ENCODE measurements around the gene TSPAN4.

TSPAN4 gene

GRCh38 chr11:863910-864827, 21.5 kb downstream of the TSPAN4 start:
- Mint-ChIP-seq H3K36me3 (no peaks in the 10 kb centered on the region), H3K4me1 (no peaks in the 10 kb centered on the region)

GRCh38 chr11:864898-865297, 22.2 kb downstream of the TSPAN4 start:
- Mint-ChIP-seq H3K4me1 (no peaks in the 10 kb centered on the region), H3K27me3 (no peaks in the 10 kb centered on the region), H3K4me3 (no peak overlapping the region), H3K27ac (no peak overlapping the region), H3K9me3 (no peaks in the 10 kb centered on the region), H3K36me3 (no peaks in the 10 kb centered on the region)
- DNase-seq = no peak
- CTCF ChIA-PET = no interaction called here

More at GRCh38 chr11:863910-864827, 21.5 kb downstream of the TSPAN4 start:
- H3K27ac Mint-ChIP-seq = no peak overlapping the region
- H3K4me3 Mint-ChIP-seq = no peak overlapping the region
- no peaks in the 10 kb centered on the region for H3K27me3 Mint-ChIP-seq
- no peaks in the 10 kb centered on the region for H3K9me3 Mint-ChIP-seq
- CTCF ChIA-PET = interaction anchor here (0.8 kb wide), 1 partner anchor 187 kb away, joined by 3 read pairs; no protein-coding TSS in a partner anchor
- DNase-seq = no peak

- Mint-ChIP-seq H3K36me3 (no peaks in the 10 kb centered on the region), H3K9me3 (no peaks in the 10 kb centered on the region), H3K4me1 (no peaks in the 10 kb centered on the region), H3K27ac (no peak overlapping the region), H3K27me3 (no peaks in the 10 kb centered on the region), H3K4me3 (no peak overlapping the region)
- DNase-seq = no peak
- CTCF ChIA-PET = no interaction called here
Observed at GRCh38 chr11:865462-866430, 23.1 kb downstream of the TSPAN4 start.

GRCh38 chr11:866481-866880, 23.8 kb downstream of the TSPAN4 start:
- no peak for DNase-seq
- CTCF ChIA-PET = no interaction called here
- no peak overlapping the region for H3K4me3 Mint-ChIP-seq
- no peak overlapping the region for H3K27ac Mint-ChIP-seq
- no peaks in the 10 kb centered on the region for H3K27me3 Mint-ChIP-seq
- no peaks in the 10 kb centered on the region for H3K9me3 Mint-ChIP-seq
- no peaks in the 10 kb centered on the region for H3K4me1 Mint-ChIP-seq
- H3K36me3 Mint-ChIP-seq = no peaks in the 10 kb centered on the region

- CTCF ChIA-PET = no interaction called here
- no peak overlapping the region for H3K27ac Mint-ChIP-seq
Observed at GRCh38 chr11:867856-868358, 25.3 kb downstream of the TSPAN4 start.

GRCh38 chr11:868394-868793, 25.7 kb downstream of the TSPAN4 start:
- Mint-ChIP-seq H3K9me3 (no peaks in the 10 kb centered on the region), H3K27ac (no peak overlapping the region), H3K36me3 (no peaks in the 10 kb centered on the region), H3K4me1 (no peaks in the 10 kb centered on the region), H3K4me3 (no peak overlapping the region), H3K27me3 (no peaks in the 10 kb centered on the region)
- DNase-seq = no peak
- CTCF ChIA-PET = no interaction called here

More at GRCh38 chr11:867856-868358, 25.3 kb downstream of the TSPAN4 start:
- no peak for DNase-seq
- Mint-ChIP-seq H3K4me3 (no peak overlapping the region), H3K27me3 (no peaks in the 10 kb centered on the region), H3K4me1 (no peaks in the 10 kb centered on the region), H3K9me3 (no peaks in the 10 kb centered on the region), H3K36me3 (no peaks in the 10 kb centered on the region)

- Mint-ChIP-seq H3K27ac (no peak overlapping the region), H3K4me3 (no peak overlapping the region)
- DNase-seq = no peak
Observed at GRCh38 chr11:868802-869201, 26.1 kb downstream of the TSPAN4 start.

GRCh38 chr11:869399-870126, 26.9 kb downstream of the TSPAN4 start:
- Mint-ChIP-seq H3K36me3 (no peaks in the 10 kb centered on the region), H3K4me3 (no peak overlapping the region), H3K27ac (no peak overlapping the region), H3K4me1 (no peaks in the 10 kb centered on the region), H3K27me3 (no peaks in the 10 kb centered on the region), H3K9me3 (no peaks in the 10 kb centered on the region)
- DNase-seq = no peak
- CTCF ChIA-PET = no interaction called here

More at GRCh38 chr11:868802-869201, 26.1 kb downstream of the TSPAN4 start:
- Mint-ChIP-seq H3K36me3 (no peaks in the 10 kb centered on the region), H3K27me3 (no peaks in the 10 kb centered on the region), H3K9me3 (no peaks in the 10 kb centered on the region), H3K4me1 (no peaks in the 10 kb centered on the region)
- CTCF ChIA-PET = no interaction called here

- Mint-ChIP-seq H3K4me1 (no peaks in the 10 kb centered on the region), H3K27ac (no peak overlapping the region), H3K27me3 (no peaks in the 10 kb centered on the region), H3K36me3 (no peaks in the 10 kb centered on the region), H3K4me3 (no peak overlapping the region), H3K9me3 (no peaks in the 10 kb centered on the region)
- DNase-seq = no peak
- CTCF ChIA-PET = no interaction called here
Observed at GRCh38 chr11:870127-870413, 27.4 kb downstream of the TSPAN4 start.

GRCh38 chr11:870418-870817, 27.8 kb downstream of the TSPAN4 start:
- CTCF ChIA-PET = no interaction called here
- no peaks in the 10 kb centered on the region for H3K4me1 Mint-ChIP-seq
- H3K27me3 Mint-ChIP-seq = no peaks in the 10 kb centered on the region
- DNase-seq = no peak
- no peak overlapping the region for H3K4me3 Mint-ChIP-seq
- H3K27ac Mint-ChIP-seq = no peak overlapping the region
- no peaks in the 10 kb centered on the region for H3K36me3 Mint-ChIP-seq
- no peaks in the 10 kb centered on the region for H3K9me3 Mint-ChIP-seq

- Mint-ChIP-seq H3K4me3 (no peak overlapping the region), H3K27me3 (no peaks in the 10 kb centered on the region), H3K36me3 (no peaks in the 10 kb centered on the region), H3K27ac (no peak overlapping the region), H3K4me1 (no peaks in the 10 kb centered on the region), H3K9me3 (no peaks in the 10 kb centered on the region)
- CTCF ChIA-PET = no interaction called here
- no peak for DNase-seq
Observed at GRCh38 chr11:871472-871871, 28.8 kb downstream of the TSPAN4 start.

GRCh38 chr11:872799-873198, 30.1 kb downstream of the TSPAN4 start:
- CTCF ChIA-PET = no interaction called here
- peaks cover 1% of the 10 kb centered on the region for H3K36me3 Mint-ChIP-seq
- DNase-seq = no peak

GRCh38 chr11:873706-874105, 31.1 kb downstream of the TSPAN4 start:
- H3K9me3 Mint-ChIP-seq = no peaks in the 10 kb centered on the region
- CTCF ChIA-PET = no interaction called here
- no peak for DNase-seq
- no peak overlapping the region for H3K27ac Mint-ChIP-seq
- H3K27me3 Mint-ChIP-seq = no peaks in the 10 kb centered on the region
- H3K36me3 Mint-ChIP-seq = peaks cover 1% of the 10 kb centered on the region
- no peak overlapping the region for H3K4me3 Mint-ChIP-seq
- no peaks in the 10 kb centered on the region for H3K4me1 Mint-ChIP-seq

More at GRCh38 chr11:872799-873198, 30.1 kb downstream of the TSPAN4 start:
- Mint-ChIP-seq H3K9me3 (no peaks in the 10 kb centered on the region), H3K27me3 (no peaks in the 10 kb centered on the region), H3K27ac (no peak overlapping the region), H3K4me3 (no peak overlapping the region), H3K4me1 (no peaks in the 10 kb centered on the region)

- CTCF ChIA-PET = no interaction called here
- Mint-ChIP-seq H3K27ac (no peak overlapping the region), H3K9me3 (no peaks in the 10 kb centered on the region)
Observed at GRCh38 chr11:875203-875602, 32.6 kb downstream of the TSPAN4 start.

More at GRCh38 chr11:875203-875602, 32.6 kb downstream of the TSPAN4 start:
- no peak for DNase-seq
- H3K36me3 Mint-ChIP-seq = peaks cover 1% of the 10 kb centered on the region
- H3K4me3 Mint-ChIP-seq = no peak overlapping the region
- H3K27me3 Mint-ChIP-seq = no peaks in the 10 kb centered on the region
- H3K4me1 Mint-ChIP-seq = no peaks in the 10 kb centered on the region

All from activated naive CD4-positive, alpha-beta T cell treated with anti-CD3 and anti-CD28 coated beads, Interleukin-2, amount 10 ng/mL, durations not matched to agents 7 days and 5 days (primary cell).